NCI-H526 (cell line): ENCODE measurements around the gene PDGFD.
A peak's percentile ranks its signal among the peaks of the same experiment; 100 is the strongest.

Experiments
- DNase-seq, 2 experiments: peaks; one replicate each; lab custom pipeline; 2025; lab: John Stamatoyannopoulos, UW

PDGFD gene

GRCh38 chr11:103887001-103887658 lies 276.8 kb downstream of the PDGFD start:
- no peak for DNase-seq

DNA sequence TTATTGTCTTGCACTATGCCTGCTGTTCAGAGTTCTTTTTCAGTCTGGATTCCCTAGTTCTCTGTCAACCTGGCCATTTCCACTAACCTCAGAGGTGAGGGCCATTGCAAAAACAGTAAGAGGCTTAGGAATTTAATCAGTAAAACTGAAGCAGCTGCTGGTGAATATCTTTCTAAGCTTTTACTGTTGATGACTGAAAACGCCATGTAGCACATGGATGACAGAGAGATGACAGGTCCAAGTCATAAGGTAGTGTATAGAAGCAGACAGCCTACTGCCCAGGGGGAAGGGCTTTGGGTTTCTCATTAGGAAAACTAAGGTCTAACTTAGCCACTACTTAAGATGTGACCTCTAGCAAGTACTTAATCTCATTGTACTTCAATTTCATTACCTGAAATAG lies 280.1 kb downstream of the PDGFD start:
- DNase-seq: no peak

- no peak for DNase-seq
Measured at GRCh38 chr11:103883291-103883690, 280.7 kb downstream of the PDGFD start.

DNA sequence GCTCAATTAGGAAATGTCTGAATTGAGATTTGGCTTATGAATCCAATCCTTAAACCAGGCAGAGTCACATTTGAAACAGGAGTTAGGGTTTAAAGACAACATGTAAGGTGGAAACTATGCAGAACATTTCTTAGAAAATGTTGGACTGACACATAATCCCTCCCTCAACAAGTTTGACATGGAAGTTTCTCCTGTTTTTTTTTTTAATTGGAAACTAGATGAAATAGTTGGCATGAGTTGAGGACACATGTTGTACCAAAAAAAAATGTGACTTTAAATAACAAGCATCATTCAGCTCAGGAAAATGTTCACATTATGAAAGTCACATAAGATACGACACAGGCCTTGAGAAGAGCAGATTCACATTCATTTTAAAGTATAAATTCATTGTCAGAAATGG lies 282.4 kb downstream of the PDGFD start:
- DNase-seq: no peak

- no peak for DNase-seq
Measured at GRCh38 chr11:103880968-103881367, 283.0 kb downstream of the PDGFD start.

- no peak for DNase-seq
Measured at GRCh38 chr11:103878646-103879045, 285.3 kb downstream of the PDGFD start.

DNA sequence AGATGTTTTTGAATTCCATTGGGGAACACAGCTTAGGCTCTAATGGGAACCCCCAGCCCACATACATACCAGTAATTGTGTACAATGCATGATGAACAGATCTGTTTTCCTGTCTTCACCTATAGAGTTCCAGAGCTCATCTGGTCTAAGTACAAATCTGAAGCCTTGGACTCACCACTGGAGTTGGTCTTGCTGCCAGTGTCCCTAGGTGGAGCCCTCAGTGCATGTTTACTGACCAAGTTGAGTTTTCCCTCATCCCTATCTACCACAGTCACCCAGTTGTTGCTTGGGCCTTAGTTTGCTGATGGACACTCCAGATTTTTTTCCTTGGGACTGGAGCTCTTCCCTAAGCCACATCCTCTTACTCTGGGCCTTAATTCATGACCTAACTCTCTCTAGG lies 286.7 kb downstream of the PDGFD start:
- DNase-seq: peak in 1 of 2 experiments; percentile 33

DNA sequence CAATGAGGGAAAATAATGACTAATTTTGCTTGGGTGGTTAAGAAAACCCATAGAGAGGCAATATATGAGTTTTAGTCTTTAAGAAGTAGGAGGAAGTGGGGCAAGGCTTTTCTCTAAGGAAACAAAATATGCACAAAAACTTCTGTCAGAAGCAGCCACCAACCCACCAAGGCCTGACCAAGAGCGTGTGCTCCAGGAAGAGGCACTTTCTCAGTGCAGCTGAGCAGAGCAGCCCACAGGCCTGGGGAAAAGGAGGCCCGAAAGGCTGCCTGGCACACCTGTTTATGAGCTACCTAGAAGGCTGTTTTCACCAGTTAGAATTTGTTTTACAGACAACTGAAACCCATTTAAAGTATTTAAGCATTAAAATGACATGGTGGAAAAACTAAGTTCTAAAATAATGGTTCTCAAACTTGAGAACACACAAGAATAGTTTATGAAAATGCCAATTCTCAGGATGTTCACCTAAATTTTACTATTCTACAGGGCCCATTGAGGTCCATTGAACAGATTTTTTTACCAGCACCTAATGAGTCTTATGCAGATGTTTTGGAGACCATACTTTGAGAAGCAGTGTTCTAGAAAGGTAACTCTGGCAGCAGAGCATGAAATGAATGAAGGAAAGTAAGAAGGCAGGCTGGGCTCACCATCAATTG lies 288.0 kb downstream of the PDGFD start:
- DNase-seq: no peak

- DNase-seq: no peak
Measured at GRCh38 chr11:103872748-103873147, 291.2 kb downstream of the PDGFD start.

- DNase-seq: no peak
Measured at GRCh38 chr11:103871923-103872551, 291.9 kb downstream of the PDGFD start.

DNA sequence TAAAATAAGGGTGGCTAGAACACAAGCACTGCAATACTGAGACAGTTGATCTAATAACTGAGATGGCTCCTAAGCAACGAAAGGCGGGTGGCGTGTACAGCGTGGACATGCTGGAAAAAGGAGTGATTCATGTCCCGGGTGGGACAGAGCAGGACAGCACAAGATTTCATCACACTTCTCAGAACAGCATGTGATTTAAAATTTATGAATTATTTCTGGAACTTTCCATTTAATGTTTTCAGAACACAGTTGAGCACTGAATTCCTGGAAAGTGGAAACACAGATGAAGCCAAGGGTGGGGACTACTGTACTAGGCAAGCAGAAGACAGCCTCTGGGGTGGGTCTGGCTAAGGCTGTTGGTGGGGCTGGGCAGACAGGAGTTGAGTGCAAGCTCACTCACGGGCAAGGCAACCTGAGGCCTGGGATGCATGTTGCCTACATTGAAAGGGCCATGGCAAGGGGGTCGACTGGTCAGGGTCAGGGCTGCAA lies 293.1 kb downstream of the PDGFD start:
- DNase-seq: no peak

DNA sequence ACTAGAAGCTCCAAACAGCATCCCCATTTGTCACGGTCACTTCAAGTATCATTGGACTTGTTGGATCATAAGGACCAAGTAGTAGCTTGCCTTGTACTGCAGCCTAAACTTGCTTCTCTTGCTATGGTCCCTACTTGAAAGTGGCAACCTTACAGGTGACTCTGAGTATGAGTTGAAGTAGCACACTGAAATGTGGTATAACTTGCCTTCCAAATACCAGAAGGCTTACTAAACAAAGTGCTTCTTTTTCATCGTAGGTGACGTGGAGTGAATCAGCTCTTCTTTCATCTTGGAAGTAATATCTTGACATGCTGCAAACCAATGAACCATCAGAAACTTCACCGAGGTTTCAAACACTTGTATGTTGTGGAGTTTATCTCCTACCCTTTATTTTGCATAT lies 296.5 kb downstream of the PDGFD start:
- no peak for DNase-seq

DNA sequence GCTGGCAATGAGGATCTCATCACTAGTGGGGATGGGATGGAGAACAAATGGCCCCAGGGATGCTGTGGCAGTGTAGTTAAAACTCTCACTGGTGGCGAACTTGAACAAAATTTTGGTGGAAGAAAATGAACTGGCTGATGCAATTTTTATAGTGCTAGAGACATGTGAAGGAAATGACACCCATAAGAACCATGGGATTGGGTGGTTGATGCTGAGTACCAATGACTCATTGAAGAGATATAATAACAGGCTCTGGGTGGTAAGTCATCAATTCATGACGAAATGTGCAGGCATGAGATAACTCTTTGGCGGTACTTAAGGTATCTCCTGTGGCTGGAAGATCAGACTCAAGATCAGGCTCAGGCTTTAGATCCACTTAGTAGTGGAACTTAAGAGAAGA lies 300.4 kb downstream of the PDGFD start:
- no peak for DNase-seq

GRCh38 chr11:103862802-103863174 lies 301.2 kb downstream of the PDGFD start:
- no peak for DNase-seq

DNA sequence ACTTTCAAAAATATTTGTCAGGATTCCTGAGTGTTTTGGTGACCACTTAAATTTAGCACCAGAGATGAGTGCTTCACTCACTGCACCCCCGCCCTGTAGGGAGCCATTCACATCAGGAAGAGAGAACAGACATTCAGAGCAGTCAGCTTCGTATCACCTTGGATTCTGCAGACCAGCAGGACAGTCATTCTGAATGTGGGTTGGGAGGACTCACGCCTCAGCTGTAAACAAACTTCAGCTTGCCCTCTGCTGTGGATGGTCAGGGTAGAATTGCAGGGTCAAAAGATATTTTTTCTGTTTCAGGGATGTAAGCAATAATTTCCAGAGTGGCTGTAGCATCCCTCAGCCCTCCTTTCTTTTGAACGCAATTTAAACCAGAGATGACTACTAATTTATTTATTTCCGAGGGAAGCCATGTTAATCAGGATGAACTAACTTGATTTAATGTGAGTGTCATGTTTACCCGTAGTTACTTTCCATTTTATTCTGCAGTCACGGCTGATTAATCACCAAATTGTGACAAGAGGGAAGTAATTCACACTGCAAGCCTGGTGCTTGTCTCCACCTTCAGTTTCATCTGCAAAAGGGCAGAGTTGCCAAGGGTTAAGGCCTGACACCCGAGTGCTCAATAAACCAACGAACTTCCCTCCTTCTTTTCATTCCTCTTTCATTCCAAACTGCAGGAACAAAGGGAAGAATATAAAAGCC lies 301.7 kb downstream of the PDGFD start:
- DNase-seq: no peak
